HEK293 (cell line): Measurements from ENCODE around the gene EFHC1.

Experiments used
- KLF1 ChIP-seq: fragments of 450-650 bp; formaldehyde crosslinking; IDR thresholded peaks from 2 replicates; pipeline ENCODE4 v1.5.1; 2016; ENCODE audit warnings: missing biosample characterization, missing genetic modification characterization
- TRIM28 ChIP-seq: IDR thresholded peaks from 2 replicates; pipeline ENCODE4 v1.6.1; 2011; ENCODE audit warnings: low read length, control low read depth, borderline replicate concordance
- YY1 ChIP-seq: fragments of 450-650 bp; formaldehyde crosslinking; IDR thresholded peaks from 2 replicates; pipeline ENCODE4 v1.5.1; 2018; ENCODE audit warnings: missing biosample characterization, missing genetic modification characterization
- ZBTB7A ChIP-seq: fragments of 450-650 bp; formaldehyde crosslinking; IDR thresholded peaks from 2 replicates; pipeline ENCODE4 v1.5.1; 2016; ENCODE audit warnings: low read depth, missing biosample characterization, missing genetic modification characterization
- ZNF350 ChIP-seq: fragments of 450-650 bp; formaldehyde crosslinking; IDR thresholded peaks from 2 replicates; pipeline ENCODE4 v1.5.0; 2017; ENCODE audit warnings: missing biosample characterization, mild to moderate bottlenecking, missing genetic modification characterization
- ZNF776 ChIP-seq: fragments of 450-650 bp; formaldehyde crosslinking; IDR thresholded peaks from 2 replicates; pipeline ENCODE4 v1.5.0; 2017; ENCODE audit warnings: missing biosample characterization, missing genetic modification characterization, borderline replicate concordance
- ZNF785 ChIP-seq: fragments of 450-650 bp; formaldehyde crosslinking; IDR thresholded peaks from 2 replicates; pipeline ENCODE4 v1.5.1; 2016; ENCODE audit warnings: missing biosample characterization, missing genetic modification characterization
- ZNF792 ChIP-seq: fragments of 450-650 bp; formaldehyde crosslinking; IDR thresholded peaks from 2 replicates; pipeline ENCODE4 v1.5.1; 2016; ENCODE audit warnings: missing biosample characterization, missing genetic modification characterization
- TF ChIP-seq, protein P1 (sequence below): fragments of 450-650 bp; formaldehyde crosslinking; IDR thresholded peaks from 2 replicates; pipeline ENCODE4 v1.5.1; 2016; ENCODE audit warnings: missing biosample characterization, missing genetic modification characterization

DNA sequence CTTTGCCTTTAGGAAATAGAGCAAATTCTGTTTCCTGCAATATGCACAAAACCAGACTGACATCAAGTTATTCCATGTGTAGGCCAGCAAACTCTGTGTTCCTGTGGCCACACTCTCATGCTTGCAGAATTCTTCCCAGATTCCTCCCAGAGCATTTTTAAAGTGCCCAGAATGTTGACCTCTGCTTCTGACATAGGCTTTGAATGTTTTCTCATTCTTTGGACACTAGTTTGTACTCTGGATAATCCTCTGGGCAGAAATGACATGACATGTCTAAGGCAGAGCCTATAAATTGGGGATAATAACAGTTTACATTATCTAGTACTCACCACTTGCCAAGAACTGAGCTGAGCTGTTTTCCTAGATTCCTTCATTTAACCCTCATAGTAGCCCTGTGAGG, 9.2 kb upstream of the EFHC1 start:
- no peak for TF ChIP-seq KLF1 (tag by site-specific recombination)
- TF ChIP-seq, protein P1, sequence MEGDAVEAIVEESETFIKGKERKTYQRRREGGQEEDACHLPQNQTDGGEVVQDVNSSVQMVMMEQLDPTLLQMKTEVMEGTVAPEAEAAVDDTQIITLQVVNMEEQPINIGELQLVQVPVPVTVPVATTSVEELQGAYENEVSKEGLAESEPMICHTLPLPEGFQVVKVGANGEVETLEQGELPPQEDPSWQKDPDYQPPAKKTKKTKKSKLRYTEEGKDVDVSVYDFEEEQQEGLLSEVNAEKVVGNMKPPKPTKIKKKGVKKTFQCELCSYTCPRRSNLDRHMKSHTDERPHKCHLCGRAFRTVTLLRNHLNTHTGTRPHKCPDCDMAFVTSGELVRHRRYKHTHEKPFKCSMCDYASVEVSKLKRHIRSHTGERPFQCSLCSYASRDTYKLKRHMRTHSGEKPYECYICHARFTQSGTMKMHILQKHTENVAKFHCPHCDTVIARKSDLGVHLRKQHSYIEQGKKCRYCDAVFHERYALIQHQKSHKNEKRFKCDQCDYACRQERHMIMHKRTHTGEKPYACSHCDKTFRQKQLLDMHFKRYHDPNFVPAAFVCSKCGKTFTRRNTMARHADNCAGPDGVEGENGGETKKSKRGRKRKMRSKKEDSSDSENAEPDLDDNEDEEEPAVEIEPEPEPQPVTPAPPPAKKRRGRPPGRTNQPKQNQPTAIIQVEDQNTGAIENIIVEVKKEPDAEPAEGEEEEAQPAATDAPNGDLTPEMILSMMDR (tag by site-specific recombination) = no peak
- no peak for TF ChIP-seq ZNF785 (tag by site-specific recombination)
- TF ChIP-seq ZNF350 (tag by site-specific recombination) = no peak
- TF ChIP-seq ZBTB7A (tag by site-specific recombination) = no peak
- TF ChIP-seq ZNF792 (tag by site-specific recombination) = no peak
- TF ChIP-seq TRIM28 = no peak
- TF ChIP-seq ZNF776 (tag by site-specific recombination) = no peak
- no peak for TF ChIP-seq YY1 (tag by site-specific recombination)
